SK-N-SH treated with all-trans-retinoic acid at 6 μM for 48 hours (cell line): ENCODE results near the gene IL22RA2.
A peak's percentile ranks its signal among the peaks of the same experiment; 100 is the strongest.

ENCODE experiments used
- PATZ1 ChIP-seq: fragments of 250-450 bp; sonication (Bioruptor Pico); IDR thresholded peaks from 2 replicates; pipeline ENCODE4 v1.8.0; 2020; ENCODE audit warnings: mild to moderate bottlenecking, moderate library complexity, borderline replicate concordance
- PPARA ChIP-seq: fragments of 250-450 bp; sonication (Bioruptor Pico); IDR thresholded peaks from 2 replicates; pipeline ENCODE4 v1.5.0; 2020; ENCODE audit warnings: mild to moderate bottlenecking, borderline replicate concordance
- RARB ChIP-seq: fragments of 250-450 bp; sonication (Bioruptor Pico); IDR thresholded peaks from 2 replicates; pipeline ENCODE4 v1.8.0; 2021; ENCODE audit warnings: mild to moderate bottlenecking, moderate library complexity
- SNAI2 ChIP-seq: fragments of 250-450 bp; sonication (Bioruptor Pico); IDR thresholded peaks from 2 replicates; pipeline ENCODE4 v1.5.0; 2020; ENCODE audit warnings: mild to moderate bottlenecking, moderate library complexity
- TCF4 ChIP-seq: fragments of 250-450 bp; sonication (Bioruptor Pico); IDR thresholded peaks from 2 replicates; pipeline ENCODE4 v1.8.0; 2021; ENCODE audit warnings: mild to moderate bottlenecking, moderate library complexity, borderline replicate concordance
- ZC3H10 ChIP-seq: fragments of 250-450 bp; sonication (Bioruptor Pico); IDR thresholded peaks from 2 replicates; pipeline ENCODE4 v1.5.1; 2021; ENCODE audit warnings: mild to moderate bottlenecking, moderate library complexity
- ZFP3 ChIP-seq: fragments of 250-450 bp; sonication (Bioruptor Pico); IDR thresholded peaks from 2 replicates; pipeline ENCODE4 v1.5.0; 2020; ENCODE audit warnings: mild to moderate bottlenecking, moderate library complexity
- ZNF70 ChIP-seq: fragments of 450-650 bp; formaldehyde crosslinking; IDR thresholded peaks from 2 replicates; pipeline ENCODE4 v1.5.0; 2020; ENCODE audit warnings: mild to moderate bottlenecking, moderate library complexity

GRCh38 chr6:137112067-137112355 lies 61.4 kb downstream of the IL22RA2 start:
- 0 out of 2 replicates have a peak, but pooled peaks have one; percentile 14 for TF ChIP-seq ZFP3 (CRISPR knock-in tag)
- no peak for TF ChIP-seq TCF4
- no peak for TF ChIP-seq PATZ1 (CRISPR knock-in tag)
- no peak for TF ChIP-seq ZNF70 (CRISPR knock-in tag)
- TF ChIP-seq RARB (CRISPR knock-in tag): no peak
- TF ChIP-seq PPARA (CRISPR knock-in tag): no peak
- TF ChIP-seq ZC3H10 (CRISPR knock-in tag): no peak
- TF ChIP-seq SNAI2 (CRISPR knock-in tag): no peak
